Mesenchymal stem cell (in vitro differentiated cells and primary cell): Measurements from ENCODE around the gene TRIM37.

Source experiments
- DNase-seq: peaks from one replicate; pipeline ENCODE4 v3.0.0-alpha.2; 2013
- H2AFZ ChIP-seq: one replicate; pipeline ENCODE4 v1.6.1; 2013; ENCODE audit warnings: low read depth, mild to moderate bottlenecking, control low read depth, inconsistent platforms, low read length, moderate library complexity
- H2AK5ac ChIP-seq: 2 replicates; pipeline ENCODE4 v1.6.1; 2013; ENCODE audit warnings: low read length, moderate library complexity, mild to moderate bottlenecking, inconsistent platforms; ENCODE audit not compliant: severe bottlenecking
- H2BK120ac ChIP-seq: one replicate; pipeline ENCODE4 v1.6.1; 2013; ENCODE audit warnings: low read depth, mild to moderate bottlenecking, inconsistent platforms, low read length, moderate library complexity
- H2BK12ac ChIP-seq, 2 experiments: one replicate each; pipeline ENCODE4 v1.6.1; 2013; ENCODE audit warnings: inconsistent platforms in 2 of 2, low read length in 2 of 2, mild to moderate bottlenecking in 2 of 2, moderate library complexity in 2 of 2, control low read depth in 1 of 2
- H2BK15ac ChIP-seq: one replicate; pipeline ENCODE4 v1.6.1; 2013; ENCODE audit warnings: mild to moderate bottlenecking, low read depth, inconsistent platforms; ENCODE audit not compliant: poor library complexity, severe bottlenecking
- H2BK5ac ChIP-seq: 2 replicates; pipeline ENCODE4 v1.6.1; 2013; ENCODE audit warnings: low read depth, mild to moderate bottlenecking, low read length, control low read depth, inconsistent platforms; ENCODE audit not compliant: poor library complexity, severe bottlenecking
- H3K14ac ChIP-seq, 2 experiments: one replicate each; pipeline ENCODE4 v1.6.1; 2013; ENCODE audit warnings: inconsistent platforms in 2 of 2, low read length in 2 of 2, control low read depth in 1 of 2, mild to moderate bottlenecking in 1 of 2, moderate library complexity in 1 of 2
- H3K18ac ChIP-seq, 2 experiments: one replicate each; pipeline ENCODE4 v1.6.1; 2013; ENCODE audit warnings: inconsistent platforms in 2 of 2, low read length in 2 of 2, control low read depth in 1 of 2, low read depth in 1 of 2, mild to moderate bottlenecking in 1 of 2
- H3K23ac ChIP-seq, 2 experiments: one replicate each; pipeline ENCODE4 v1.6.1; 2013; ENCODE audit warnings: inconsistent platforms in 2 of 2, low read length in 2 of 2, mild to moderate bottlenecking in 2 of 2, moderate library complexity in 2 of 2, control low read depth in 1 of 2
- H3K27ac ChIP-seq: 2 replicates; pipeline ENCODE4 v1.5.1; 2013; ENCODE audit warnings: mild to moderate bottlenecking, moderate library complexity, low read length, control low read depth, inconsistent platforms; ENCODE audit not compliant: poor library complexity, severe bottlenecking
- H3K27me3 ChIP-seq, 2 experiments: 2 replicates each; pipeline versions ENCODE4 v1.6.1 to v1.7.0; 2013; ENCODE audit warnings: low read length in 2 of 2, mild to moderate bottlenecking in 2 of 2, moderate library complexity in 2 of 2, control low read depth in 1 of 2, inconsistent platforms in 1 of 2; ENCODE audit not compliant: control insufficient read depth in 1 of 2, insufficient read depth in 1 of 2
- H3K36me3 ChIP-seq, 2 experiments: 2 replicates each; pipeline versions ENCODE4 v1.6.1 to v1.7.0; 2013; ENCODE audit warnings: low read length in 2 of 2, control low read depth in 1 of 2, inconsistent platforms in 1 of 2, low read depth in 1 of 2, mild to moderate bottlenecking in 1 of 2; ENCODE audit not compliant: insufficient read depth in 2 of 2, control insufficient read depth in 1 of 2
- H3K4ac ChIP-seq, 2 experiments: one replicate each; pipeline ENCODE4 v1.6.1; 2013; ENCODE audit warnings: inconsistent platforms in 2 of 2, low read length in 2 of 2, mild to moderate bottlenecking in 2 of 2, moderate library complexity in 2 of 2, control low read depth in 1 of 2, low read depth in 1 of 2
- H3K4me1 ChIP-seq: 2 replicates; pipeline ENCODE4 v1.6.1; 2013; ENCODE audit warnings: low read depth, low read length, control low read depth; ENCODE audit not compliant: control insufficient read depth, insufficient read depth
- H3K4me2 ChIP-seq: 2 replicates; pipeline ENCODE4 v1.6.1; 2013; ENCODE audit warnings: low read length, mild to moderate bottlenecking, inconsistent platforms; ENCODE audit not compliant: poor library complexity, severe bottlenecking
- H3K4me3 ChIP-seq, 2 experiments: 2 replicates each; pipeline versions ENCODE4 v1.5.1 to v1.7.0; 2013; ENCODE audit warnings: low read length in 2 of 2, mild to moderate bottlenecking in 2 of 2, control low read depth in 1 of 2, low read depth in 1 of 2; ENCODE audit not compliant: insufficient read depth in 1 of 2
- H3K79me1 ChIP-seq: replicated peaks from 2 replicates; pipeline ENCODE4 v1.6.1; 2013; ENCODE audit warnings: mild to moderate bottlenecking, control low read depth, low read length, inconsistent platforms; ENCODE audit not compliant: poor library complexity, severe bottlenecking
- H3K9ac ChIP-seq: 2 replicates; pipeline ENCODE4 v1.7.0; 2013; ENCODE audit warnings: mild to moderate bottlenecking, low read length, moderate library complexity
- H3K9me3 ChIP-seq: 2 replicates; pipeline ENCODE4 v1.7.0; 2013; ENCODE audit warnings: mild to moderate bottlenecking, low read length; ENCODE audit not compliant: control insufficient read depth
- H4K8ac ChIP-seq: one replicate; pipeline ENCODE4 v1.6.1; 2013; ENCODE audit warnings: inconsistent platforms, mild to moderate bottlenecking, low read length, moderate library complexity
- H4K91ac ChIP-seq: one replicate; pipeline ENCODE4 v1.6.1; 2013; ENCODE audit warnings: mild to moderate bottlenecking, low read length, inconsistent platforms
- WGBS: methylation state at CpG from one replicate; pipeline ENCODE4 v1.1.7; 2013; ENCODE audit warnings: mixed read lengths; 5-methylcytosine and 5-hydroxymethylcytosine counted together

TRIM37 gene

DNA sequence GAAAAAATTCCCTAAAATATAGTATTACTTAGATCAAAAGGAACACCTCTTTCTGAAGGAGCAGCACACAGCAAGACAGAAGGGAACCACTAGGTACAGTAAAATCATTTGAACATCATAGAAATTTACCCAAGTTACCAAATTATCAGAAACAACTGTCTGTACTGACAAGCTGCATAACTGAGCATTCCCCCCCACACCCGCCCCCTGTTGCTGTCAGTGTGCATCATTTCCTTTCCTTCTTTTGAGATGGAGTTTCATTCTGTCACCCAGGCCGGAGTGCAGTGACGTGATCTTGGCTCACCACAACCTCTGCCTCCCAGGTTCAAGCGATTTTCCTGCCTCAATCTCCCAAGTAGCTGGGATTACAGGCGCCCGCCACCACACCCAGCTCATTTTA is 120.7 kb downstream of the TRIM37 start:
- Histone ChIP-seq H2BK15ac (no peak overlapping the region), H2BK5ac (no peak overlapping the region), H3K9me3 (no peaks in the 10 kb centered on the region), H2AFZ (no peak overlapping the region), H3K27ac (no peak overlapping the region), H3K4me2 (no peak overlapping the region), H2BK120ac (no peak overlapping the region), H2AK5ac (no peak overlapping the region), H3K79me1 (no peaks in the 10 kb centered on the region), H3K4me3 (no peak overlapping the region), H3K14ac (no peak overlapping the region), H3K9ac (no peak overlapping the region), H2BK12ac (no peak overlapping the region), H3K23ac (no peak overlapping the region), H4K91ac (no peak overlapping the region), H3K4ac (no peak overlapping the region), H3K4me1 (no peaks in the 10 kb centered on the region), H3K18ac (no peak overlapping the region), H4K8ac (no peak overlapping the region), H3K27me3 (no peaks in the 10 kb centered on the region), H3K36me3 (peaks cover 0 to 6% of the 10 kb centered on the region in 2 experiments)
- 87% methylated on average over 3 of the region's 6 CpGs for WGBS
- DNase-seq: no peak

DNA sequence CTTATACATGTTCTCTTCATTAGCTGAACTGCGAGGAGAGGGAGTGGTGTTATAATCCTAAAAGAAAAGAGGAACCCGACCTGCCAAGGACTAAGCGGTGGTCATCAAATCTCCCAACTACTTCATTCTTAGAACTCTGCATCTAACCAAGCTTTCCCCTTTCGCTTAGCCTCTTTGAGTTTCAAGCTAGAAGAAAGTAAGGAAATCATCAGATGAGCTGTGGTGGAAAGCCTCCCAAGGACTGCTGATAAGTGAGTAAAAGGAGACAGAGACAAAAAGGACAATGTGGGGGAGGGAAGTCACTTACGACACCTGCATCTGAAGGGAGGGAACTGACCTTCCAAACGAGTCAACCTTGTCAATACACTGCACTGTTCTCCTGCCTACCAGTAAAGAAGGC is 121.3 kb downstream of the TRIM37 start:
- Histone ChIP-seq H2BK12ac (no peak overlapping the region), H3K18ac (no peak overlapping the region), H3K9me3 (no peaks in the 10 kb centered on the region), H2BK120ac (no peak overlapping the region), H2AK5ac (no peak overlapping the region), H3K9ac (no peak overlapping the region), H3K27ac (no peak overlapping the region), H3K4me3 (no peak overlapping the region), H2BK15ac (no peak overlapping the region), H4K91ac (no peak overlapping the region), H3K4ac (no peak overlapping the region), H2AFZ (no peak overlapping the region), H3K36me3 (peaks cover 0 to 6% of the 10 kb centered on the region in 2 experiments), H3K27me3 (no peaks in the 10 kb centered on the region), H3K79me1 (no peaks in the 10 kb centered on the region), H3K14ac (no peak overlapping the region), H3K4me1 (no peaks in the 10 kb centered on the region), H3K23ac (no peak overlapping the region), H2BK5ac (no peak overlapping the region), H4K8ac (no peak overlapping the region), H3K4me2 (no peak overlapping the region)
- DNase-seq: no peak
- 89% methylated on average over 3 of the region's 6 CpGs for WGBS

DNA sequence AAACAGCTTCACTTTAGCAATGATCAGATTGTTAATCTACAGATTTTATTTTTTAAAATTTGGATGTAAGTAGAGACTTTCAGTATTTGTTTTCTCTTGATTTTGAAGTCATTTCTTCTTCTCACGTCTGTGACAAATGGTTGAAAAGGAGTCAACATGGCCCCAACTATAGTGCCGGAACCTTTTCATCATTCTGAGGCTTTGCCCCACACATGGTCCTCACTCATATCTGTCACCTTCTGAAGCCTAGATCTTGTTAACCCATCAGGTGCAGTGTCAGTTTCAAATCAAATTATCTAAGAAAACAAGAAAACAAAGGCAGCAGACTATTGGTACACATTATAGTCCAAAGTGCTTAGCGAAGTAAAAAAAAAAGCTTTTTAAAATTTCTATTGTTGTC is 124.1 kb downstream of the TRIM37 start:
- no peak overlapping the region for H4K91ac ChIP-seq

DNA sequence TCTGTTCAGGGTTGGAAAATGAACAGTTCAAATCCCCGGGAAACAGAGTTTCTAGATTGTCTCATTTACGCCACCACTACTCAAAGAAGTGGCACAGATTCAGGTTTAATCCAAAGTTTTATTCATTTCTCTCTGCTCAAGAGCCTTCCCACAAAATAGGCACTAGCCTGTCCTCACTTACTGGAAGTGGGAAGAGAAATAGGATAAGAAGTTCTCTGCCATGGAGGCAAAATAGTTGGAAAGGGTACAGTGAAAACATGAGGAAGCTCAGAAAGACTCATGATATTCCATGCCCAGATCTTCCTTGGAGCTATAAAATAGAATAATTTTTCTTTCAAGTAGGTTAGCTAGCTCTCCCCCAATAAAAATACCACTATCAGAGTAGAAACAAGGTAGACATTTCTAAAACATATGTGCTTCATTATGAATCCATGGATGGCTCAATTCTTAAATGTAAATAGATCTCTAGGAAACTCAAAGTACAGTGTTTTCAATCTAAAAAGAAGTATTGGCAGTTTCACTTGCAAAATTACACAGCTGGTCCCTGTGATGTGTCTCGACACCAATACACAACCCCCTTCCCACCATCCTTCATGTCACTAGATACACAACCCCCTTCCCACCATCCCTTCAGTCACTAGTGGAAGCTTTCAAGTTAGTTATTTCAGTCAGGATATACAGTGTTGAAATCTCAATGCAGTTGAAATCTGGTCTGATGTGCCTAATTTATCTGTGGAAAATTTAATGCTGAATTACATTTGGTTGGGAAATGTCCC is 125.8 kb downstream of the TRIM37 start:
- no peak overlapping the region for H3K4me3 ChIP-seq

More for the DNA sequence above, 124.1 kb downstream of the TRIM37 start:
- Histone ChIP-seq H2BK15ac (no peak overlapping the region), H2BK120ac (no peak overlapping the region), H3K18ac (no peak overlapping the region), H3K4ac (no peak overlapping the region), H3K36me3 (peaks cover 0 to 6% of the 10 kb centered on the region in 2 experiments), H3K79me1 (no peaks in the 10 kb centered on the region), H3K9me3 (no peaks in the 10 kb centered on the region), H3K27me3 (no peaks in the 10 kb centered on the region), H3K4me2 (no peak overlapping the region), H2BK12ac (no peak overlapping the region), H3K14ac (no peak overlapping the region), H2AFZ (no peak overlapping the region), H3K9ac (no peak overlapping the region), H3K4me1 (no peaks in the 10 kb centered on the region), H3K23ac (no peak overlapping the region), H3K4me3 (no peak overlapping the region), H2BK5ac (no peak overlapping the region), H4K8ac (no peak overlapping the region), H2AK5ac (no peak overlapping the region), H3K27ac (no peak overlapping the region)
- DNase-seq: no peak
- WGBS: 94% methylated on average over 3 of the region's 3 CpGs

More for the DNA sequence above, 125.8 kb downstream of the TRIM37 start:
- H3K4me2 ChIP-seq: no peak overlapping the region
- H2BK15ac ChIP-seq: no peak overlapping the region
- 100% methylated on average over 2 of the region's 3 CpGs for WGBS
- no peak overlapping the region for H3K14ac ChIP-seq
- no peaks in the 10 kb centered on the region for H3K4me1 ChIP-seq
- no peak overlapping the region for H3K18ac ChIP-seq
- H3K9ac ChIP-seq: no peak overlapping the region
- no peak overlapping the region for H2BK120ac ChIP-seq
- no peaks in the 10 kb centered on the region for H3K27me3 ChIP-seq
- H2BK5ac ChIP-seq: no peak overlapping the region
- no peak overlapping the region for H2BK12ac ChIP-seq
- H3K79me1 ChIP-seq: no peaks in the 10 kb centered on the region
- no peak overlapping the region for H2AFZ ChIP-seq
- H3K4ac ChIP-seq: no peak overlapping the region
- H3K23ac ChIP-seq: no peak overlapping the region
- no peak overlapping the region for H3K27ac ChIP-seq
- no peak overlapping the region for H2AK5ac ChIP-seq
- H4K8ac ChIP-seq: no peak overlapping the region
- no peaks in the 10 kb centered on the region for H3K9me3 ChIP-seq
- no peak for DNase-seq
- peaks cover 0 to 2% of the 10 kb centered on the region in 2 experiments for H3K36me3 ChIP-seq
- no peak overlapping the region for H4K91ac ChIP-seq
